ENCODE results near the gene ST8SIA4. TPM values are rescaled to one million over a fixed set of nuclear protein-coding genes. Genes with fewer than 3 reads are reported as not detected.

The ST8SIA4 gene
- total RNA-seq, result 0.09 and 0.47 TPM in 2 replicates

GRCh38 chr5:100903039-100903887 lies at the start of gene ST8SIA4:
Gene ST8SIA4 (minus strand): TSS chr5:100903282. CDS start chr5:100902955, 327 bp downstream.

Measured in bronchial smooth muscle cell (primary cell).